H1 (cell line): ENCODE results near the gene OR51E1. TPM values are rescaled to one million over a fixed set of nuclear protein-coding genes. Genes with fewer than 3 reads are reported as not detected.

Experiments
- polyA plus RNA-seq, 7 experiments: library from polyadenylated mRNA; depleted of rRNA in 3 of 7; stranded (reverse) in 5 of 7; unstranded in 2 of 7; fragments of >200 nt in 5 of 7; fragments of 200-250 nt in 2 of 7; gene quantifications; 1 replicate in 5 of 7; 2 replicates in 1 of 7; 4 replicates in 1 of 7; pipeline versions ENCODE4 v1.2.1 to v1.2.3, GENCODE V29; 2011 to 2013; ENCODE audit warnings: missing spikeins in 2 of 7, mixed read lengths in 2 of 7
- total RNA-seq: library from RNA; stranded (reverse); fragmentation: NEBNext Ultra II Directional; extraction: Animal tissue kit (Norgen Biotek cat#: 25700); gene quantifications from 2 replicates; pipeline ENCODE4 v1.2.1, GENCODE V29; 2021
- TF ChIP-seq, protein P1 (sequence below): fragments of 300-600 bp; sonication (generic); IDR thresholded peaks from 2 replicates; pipeline ENCODE4 v1.7.1; 2012; ENCODE audit warnings: low read length, moderate library complexity, mild to moderate bottlenecking, inconsistent platforms; ENCODE audit not compliant: insufficient replicate concordance

The OR51E1 gene
- total and polyA plus RNA-seq, 2 of the 8 experiments (the other 6 are each of a cell fraction or from before 2014, with no cell fraction given): not detected

DNA sequence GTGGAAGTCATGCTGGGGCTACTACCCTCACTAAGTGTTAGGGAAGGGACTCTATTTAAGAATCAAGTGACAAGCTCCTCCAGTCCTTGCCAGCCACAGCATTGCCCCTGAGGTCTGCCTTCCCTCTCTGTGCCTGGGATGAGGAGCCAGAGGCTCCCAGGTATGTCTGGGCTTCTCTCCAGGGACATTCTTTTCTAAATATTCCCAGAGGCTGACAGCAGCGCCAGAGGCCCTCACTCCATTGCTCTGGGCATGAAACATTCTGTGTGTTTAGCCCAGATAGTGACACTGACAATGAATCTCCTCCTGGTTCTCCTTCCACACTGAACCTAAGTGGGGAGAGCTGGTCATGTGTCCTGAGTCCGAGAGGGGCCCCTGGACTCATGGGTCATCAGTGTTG lies 2.2 kb downstream of the OR51E1 start (continued):
- TF ChIP-seq, protein P1, sequence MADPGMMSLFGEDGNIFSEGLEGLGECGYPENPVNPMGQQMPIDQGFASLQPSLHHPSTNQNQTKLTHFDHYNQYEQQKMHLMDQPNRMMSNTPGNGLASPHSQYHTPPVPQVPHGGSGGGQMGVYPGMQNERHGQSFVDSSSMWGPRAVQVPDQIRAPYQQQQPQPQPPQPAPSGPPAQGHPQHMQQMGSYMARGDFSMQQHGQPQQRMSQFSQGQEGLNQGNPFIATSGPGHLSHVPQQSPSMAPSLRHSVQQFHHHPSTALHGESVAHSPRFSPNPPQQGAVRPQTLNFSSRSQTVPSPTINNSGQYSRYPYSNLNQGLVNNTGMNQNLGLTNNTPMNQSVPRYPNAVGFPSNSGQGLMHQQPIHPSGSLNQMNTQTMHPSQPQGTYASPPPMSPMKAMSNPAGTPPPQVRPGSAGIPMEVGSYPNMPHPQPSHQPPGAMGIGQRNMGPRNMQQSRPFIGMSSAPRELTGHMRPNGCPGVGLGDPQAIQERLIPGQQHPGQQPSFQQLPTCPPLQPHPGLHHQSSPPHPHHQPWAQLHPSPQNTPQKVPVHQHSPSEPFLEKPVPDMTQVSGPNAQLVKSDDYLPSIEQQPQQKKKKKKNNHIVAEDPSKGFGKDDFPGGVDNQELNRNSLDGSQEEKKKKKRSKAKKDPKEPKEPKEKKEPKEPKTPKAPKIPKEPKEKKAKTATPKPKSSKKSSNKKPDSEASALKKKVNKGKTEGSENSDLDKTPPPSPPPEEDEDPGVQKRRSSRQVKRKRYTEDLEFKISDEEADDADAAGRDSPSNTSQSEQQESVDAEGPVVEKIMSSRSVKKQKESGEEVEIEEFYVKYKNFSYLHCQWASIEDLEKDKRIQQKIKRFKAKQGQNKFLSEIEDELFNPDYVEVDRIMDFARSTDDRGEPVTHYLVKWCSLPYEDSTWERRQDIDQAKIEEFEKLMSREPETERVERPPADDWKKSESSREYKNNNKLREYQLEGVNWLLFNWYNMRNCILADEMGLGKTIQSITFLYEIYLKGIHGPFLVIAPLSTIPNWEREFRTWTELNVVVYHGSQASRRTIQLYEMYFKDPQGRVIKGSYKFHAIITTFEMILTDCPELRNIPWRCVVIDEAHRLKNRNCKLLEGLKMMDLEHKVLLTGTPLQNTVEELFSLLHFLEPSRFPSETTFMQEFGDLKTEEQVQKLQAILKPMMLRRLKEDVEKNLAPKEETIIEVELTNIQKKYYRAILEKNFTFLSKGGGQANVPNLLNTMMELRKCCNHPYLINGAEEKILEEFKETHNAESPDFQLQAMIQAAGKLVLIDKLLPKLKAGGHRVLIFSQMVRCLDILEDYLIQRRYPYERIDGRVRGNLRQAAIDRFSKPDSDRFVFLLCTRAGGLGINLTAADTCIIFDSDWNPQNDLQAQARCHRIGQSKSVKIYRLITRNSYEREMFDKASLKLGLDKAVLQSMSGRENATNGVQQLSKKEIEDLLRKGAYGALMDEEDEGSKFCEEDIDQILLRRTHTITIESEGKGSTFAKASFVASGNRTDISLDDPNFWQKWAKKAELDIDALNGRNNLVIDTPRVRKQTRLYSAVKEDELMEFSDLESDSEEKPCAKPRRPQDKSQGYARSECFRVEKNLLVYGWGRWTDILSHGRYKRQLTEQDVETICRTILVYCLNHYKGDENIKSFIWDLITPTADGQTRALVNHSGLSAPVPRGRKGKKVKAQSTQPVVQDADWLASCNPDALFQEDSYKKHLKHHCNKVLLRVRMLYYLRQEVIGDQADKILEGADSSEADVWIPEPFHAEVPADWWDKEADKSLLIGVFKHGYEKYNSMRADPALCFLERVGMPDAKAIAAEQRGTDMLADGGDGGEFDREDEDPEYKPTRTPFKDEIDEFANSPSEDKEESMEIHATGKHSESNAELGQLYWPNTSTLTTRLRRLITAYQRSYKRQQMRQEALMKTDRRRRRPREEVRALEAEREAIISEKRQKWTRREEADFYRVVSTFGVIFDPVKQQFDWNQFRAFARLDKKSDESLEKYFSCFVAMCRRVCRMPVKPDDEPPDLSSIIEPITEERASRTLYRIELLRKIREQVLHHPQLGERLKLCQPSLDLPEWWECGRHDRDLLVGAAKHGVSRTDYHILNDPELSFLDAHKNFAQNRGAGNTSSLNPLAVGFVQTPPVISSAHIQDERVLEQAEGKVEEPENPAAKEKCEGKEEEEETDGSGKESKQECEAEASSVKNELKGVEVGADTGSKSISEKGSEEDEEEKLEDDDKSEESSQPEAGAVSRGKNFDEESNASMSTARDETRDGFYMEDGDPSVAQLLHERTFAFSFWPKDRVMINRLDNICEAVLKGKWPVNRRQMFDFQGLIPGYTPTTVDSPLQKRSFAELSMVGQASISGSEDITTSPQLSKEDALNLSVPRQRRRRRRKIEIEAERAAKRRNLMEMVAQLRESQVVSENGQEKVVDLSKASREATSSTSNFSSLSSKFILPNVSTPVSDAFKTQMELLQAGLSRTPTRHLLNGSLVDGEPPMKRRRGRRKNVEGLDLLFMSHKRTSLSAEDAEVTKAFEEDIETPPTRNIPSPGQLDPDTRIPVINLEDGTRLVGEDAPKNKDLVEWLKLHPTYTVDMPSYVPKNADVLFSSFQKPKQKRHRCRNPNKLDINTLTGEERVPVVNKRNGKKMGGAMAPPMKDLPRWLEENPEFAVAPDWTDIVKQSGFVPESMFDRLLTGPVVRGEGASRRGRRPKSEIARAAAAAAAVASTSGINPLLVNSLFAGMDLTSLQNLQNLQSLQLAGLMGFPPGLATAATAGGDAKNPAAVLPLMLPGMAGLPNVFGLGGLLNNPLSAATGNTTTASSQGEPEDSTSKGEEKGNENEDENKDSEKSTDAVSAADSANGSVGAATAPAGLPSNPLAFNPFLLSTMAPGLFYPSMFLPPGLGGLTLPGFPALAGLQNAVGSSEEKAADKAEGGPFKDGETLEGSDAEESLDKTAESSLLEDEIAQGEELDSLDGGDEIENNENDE: no peak
